CD1c-positive myeloid dendritic cell (primary cell): Measurements from ENCODE around the gene SYCP1.
"Not testable (repeated sequence)": the region's sequence is repeated elsewhere in the genome, so short reads cannot be mapped to it uniquely, and the experiment has no call there.

ENCODE experiments used
- DNase-seq: peaks from one replicate; pipeline ENCODE4 v3.0.0-alpha.2; 2016; ENCODE audit errors: extremely low spot score

The SYCP1 gene

GRCh38 chr1:114854693-114855320, at the start of gene SYCP1:
Gene SYCP1, plus strand, starts transcription at chr1:114854863. Its CDS starts 602 bp downstream, at chr1:114855465.
- no peak for DNase-seq

- DNase-seq: no peak
Observed at GRCh38 chr1:114819869-114820268, 34.8 kb upstream of the SYCP1 start.

GRCh38 chr1:114820392-114820791, 34.3 kb upstream of the SYCP1 start:
- DNase-seq: no peak

- DNase-seq: no peak
Observed at GRCh38 chr1:114821978-114822377, 32.7 kb upstream of the SYCP1 start.

GRCh38 chr1:114828251-114828650, 26.4 kb upstream of the SYCP1 start:
- no peak for DNase-seq

GRCh38 chr1:114830075-114830474, 24.6 kb upstream of the SYCP1 start:
- not testable (repeated sequence) for DNase-seq

- DNase-seq: no peak
Observed at GRCh38 chr1:114831276-114831994, 23.2 kb upstream of the SYCP1 start.

GRCh38 chr1:114832057-114832456, 22.6 kb upstream of the SYCP1 start:
- DNase-seq: no peak

GRCh38 chr1:114833421-114833820, 21.2 kb upstream of the SYCP1 start:
- no peak for DNase-seq

GRCh38 chr1:114844270-114844669, 10.4 kb upstream of the SYCP1 start:
- no peak for DNase-seq

- DNase-seq: no peak
Observed at GRCh38 chr1:114853584-114853983, 1.1 kb upstream of the SYCP1 start.

GRCh38 chr1:114861384-114861783, 6.7 kb downstream of the SYCP1 start:
- DNase-seq: no peak

GRCh38 chr1:114892194-114892918, 37.7 kb downstream of the SYCP1 start:
- no peak for DNase-seq

GRCh38 chr1:114896795-114897194, 42.1 kb downstream of the SYCP1 start:
- DNase-seq: no peak

- no peak for DNase-seq
Observed at GRCh38 chr1:114901814-114902213, 47.2 kb downstream of the SYCP1 start.

- no peak for DNase-seq
Observed at GRCh38 chr1:114902343-114902742, 47.7 kb downstream of the SYCP1 start.

GRCh38 chr1:114903480-114903879, 48.8 kb downstream of the SYCP1 start:
- DNase-seq: no peak

GRCh38 chr1:114915720-114916119, 61.1 kb downstream of the SYCP1 start:
- not testable (repeated sequence) for DNase-seq

- no peak for DNase-seq
Observed at GRCh38 chr1:114926607-114927006, 71.9 kb downstream of the SYCP1 start.

GRCh38 chr1:114927401-114927800, 72.7 kb downstream of the SYCP1 start:
- no peak for DNase-seq

- DNase-seq: no peak
Observed at GRCh38 chr1:114956570-114956969, 101.9 kb downstream of the SYCP1 start.

GRCh38 chr1:114959423-114959822, 104.8 kb downstream of the SYCP1 start:
- DNase-seq: no peak

- DNase-seq: no peak
Observed at GRCh38 chr1:114976891-114977290, 122.2 kb downstream of the SYCP1 start.
